HG03095 (cell line): ENCODE data around the gene CAST.
"Not testable (repeated sequence)": the region's sequence is repeated elsewhere in the genome, so short reads cannot be mapped to it uniquely, and the experiment has no call there.

Source experiments
- ATAC-seq: cut with Tn5 transposase; IDR thresholded peaks from one replicate; pipeline ENCODE4 v1.9.1; 2021; ENCODE audit warnings: moderate library complexity; ENCODE audit not compliant: unreplicated experiment

Gene CAST

DNA sequence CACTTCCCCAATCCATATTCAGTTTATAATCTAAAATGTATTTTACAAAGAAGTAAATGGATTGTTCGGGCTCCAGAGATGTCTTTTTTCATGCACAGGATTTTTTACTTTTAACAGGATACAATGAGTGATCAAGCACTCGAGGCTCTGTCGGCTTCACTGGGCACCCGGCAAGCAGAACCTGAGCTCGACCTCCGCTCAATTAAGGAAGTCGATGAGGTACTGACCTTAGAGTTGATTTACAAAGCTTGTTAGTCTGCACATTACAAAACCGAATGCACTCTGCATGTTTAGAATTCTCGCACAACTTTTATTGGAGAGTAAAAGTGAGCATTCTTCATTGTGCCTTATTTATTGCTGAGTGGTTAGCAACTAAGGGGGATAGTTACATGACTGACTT lies 80.4 kb downstream of the CAST start:
- ATAC-seq = no peak

DNA sequence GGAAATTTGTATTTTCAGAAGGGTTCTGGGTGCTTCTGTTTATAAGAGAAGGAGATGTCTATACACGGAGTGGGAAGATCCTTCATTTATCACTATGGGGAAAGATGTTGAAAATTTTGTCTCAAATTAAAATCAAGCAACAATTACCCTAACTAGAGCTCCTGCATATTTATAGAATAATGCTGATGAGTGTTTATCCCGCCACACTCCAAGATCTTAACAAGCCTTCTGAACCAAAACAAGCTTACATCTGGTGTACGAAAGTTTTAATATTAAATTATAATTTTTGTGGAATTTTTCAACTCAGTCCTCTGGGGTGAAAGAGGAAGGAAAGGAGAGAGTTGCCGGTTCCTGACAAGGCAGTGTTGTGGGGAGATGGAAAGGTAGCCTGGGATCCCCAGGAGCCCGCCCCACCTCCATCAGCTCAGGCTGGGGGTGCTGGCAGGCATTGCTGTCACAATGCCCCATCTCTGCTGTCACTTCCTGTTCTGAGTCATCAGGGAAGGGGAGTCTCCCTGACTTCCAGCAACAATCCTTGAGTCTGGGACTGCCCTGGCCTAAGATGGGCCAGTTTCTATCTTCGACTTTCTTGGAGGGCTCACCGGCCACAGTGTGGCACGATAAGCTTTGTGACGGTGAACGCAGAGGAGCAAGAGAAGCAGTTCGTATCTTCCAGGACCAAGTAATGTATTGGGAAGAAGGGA lies 81.0 kb downstream of the CAST start:
- ATAC-seq = no peak

DNA sequence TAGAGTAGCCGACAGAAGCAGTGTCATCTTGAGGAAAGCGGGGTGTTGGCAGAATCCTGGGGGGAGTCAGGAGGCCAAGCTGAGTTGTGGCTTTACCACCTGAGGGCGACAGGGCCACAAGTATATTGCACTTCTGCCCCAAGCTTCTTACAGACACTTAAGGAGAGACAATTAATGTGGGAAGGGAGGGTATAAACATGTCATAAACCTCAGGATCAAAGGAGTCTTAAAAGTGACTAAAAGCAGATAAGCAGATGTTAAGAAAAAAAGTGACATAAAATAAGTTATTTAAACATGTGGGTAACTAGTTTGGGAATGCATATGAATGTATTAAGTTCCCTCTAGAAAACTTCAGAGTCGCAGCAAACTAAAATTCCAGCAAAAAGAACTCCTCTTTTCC lies 81.6 kb downstream of the CAST start:
- ATAC-seq = no peak

DNA sequence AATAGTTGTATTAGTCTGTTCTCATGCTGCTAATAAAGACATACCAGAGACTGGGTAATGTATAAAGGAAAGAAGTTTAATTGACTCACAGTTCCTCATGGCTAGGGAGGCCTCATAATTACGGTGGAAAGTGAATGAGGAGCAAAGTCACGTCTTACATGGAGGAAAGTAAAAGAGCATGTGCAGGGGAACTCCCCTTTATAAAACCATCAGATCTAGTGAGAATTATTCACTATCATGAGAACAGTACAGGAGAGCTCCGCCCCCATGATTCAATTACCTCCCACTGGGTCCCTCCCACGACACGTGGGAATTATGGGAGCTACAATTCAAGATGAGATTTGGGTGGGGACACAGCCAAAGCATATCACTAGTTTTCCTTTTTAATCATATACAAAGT lies 82.0 kb downstream of the CAST start:
- ATAC-seq = not testable (repeated sequence)

DNA sequence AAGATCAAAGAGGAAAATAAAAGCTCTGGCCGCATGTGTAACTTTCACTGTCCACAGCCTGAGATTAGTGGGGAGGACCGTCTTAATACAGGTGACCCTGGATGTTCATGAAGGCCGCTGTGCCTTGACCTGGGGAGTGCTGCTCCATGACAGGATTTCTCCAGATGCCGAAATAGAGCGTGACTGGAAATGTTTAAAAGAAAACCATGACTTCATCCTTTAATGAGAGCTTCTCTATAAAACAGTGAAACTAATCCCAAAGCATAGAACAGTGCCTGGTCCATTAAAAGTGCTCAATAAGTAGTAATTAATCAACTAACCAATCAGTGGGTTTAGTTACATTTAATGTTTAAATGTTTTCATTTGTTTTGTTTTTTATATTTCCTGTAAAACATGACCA lies 82.8 kb downstream of the CAST start:
- ATAC-seq = no peak

DNA sequence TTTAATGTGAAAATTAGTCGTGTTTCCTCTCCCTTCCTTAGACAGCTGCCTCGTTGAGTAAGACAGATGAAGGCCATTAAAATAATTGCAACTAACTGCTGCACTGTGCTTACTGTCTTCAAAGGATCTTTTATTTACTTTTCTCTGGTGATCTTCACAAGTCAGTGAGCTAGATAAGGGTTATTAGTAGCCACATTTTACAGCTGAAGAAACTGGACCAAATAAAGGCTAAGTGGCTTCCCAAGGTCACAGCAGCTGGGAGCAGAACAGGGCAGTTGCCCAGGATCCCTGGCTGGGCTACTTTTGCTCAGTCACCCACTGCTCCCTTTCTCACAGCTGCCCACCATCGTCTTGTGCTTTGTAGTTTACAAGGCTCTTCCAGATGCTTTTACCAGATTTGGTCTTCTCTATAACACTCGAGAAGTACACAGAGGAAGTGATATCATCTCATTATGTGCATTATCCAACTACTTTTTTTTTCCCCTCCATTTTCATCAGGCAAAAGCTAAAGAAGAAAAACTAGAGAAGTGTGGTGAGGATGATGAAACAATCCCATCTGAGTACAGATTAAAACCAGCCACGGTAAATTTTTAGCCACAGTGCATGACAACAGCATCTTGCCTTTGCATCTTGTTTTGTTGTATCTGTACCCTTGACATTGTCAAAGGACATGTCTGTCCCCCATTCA lies 83.8 kb downstream of the CAST start:
- ATAC-seq = no peak

DNA sequence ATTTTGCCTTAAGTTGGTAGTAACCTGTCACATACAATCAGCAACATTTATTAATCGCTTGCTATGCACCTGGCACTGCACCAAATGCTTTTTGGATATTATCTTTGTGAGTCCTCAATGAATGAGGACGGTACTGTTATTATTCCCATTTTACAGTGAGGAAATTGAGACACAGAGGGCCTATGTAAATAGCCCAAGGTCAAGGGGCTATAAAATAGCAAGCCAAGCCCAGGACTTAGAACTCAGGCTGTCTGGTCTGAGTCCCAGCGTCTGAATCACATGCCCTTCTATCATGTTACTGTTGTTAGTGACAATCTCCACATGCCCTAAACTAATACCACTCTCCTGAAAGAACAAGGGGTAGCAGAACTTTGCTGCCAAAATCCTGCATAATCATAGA lies 85.5 kb downstream of the CAST start:
- ATAC-seq = no peak

DNA sequence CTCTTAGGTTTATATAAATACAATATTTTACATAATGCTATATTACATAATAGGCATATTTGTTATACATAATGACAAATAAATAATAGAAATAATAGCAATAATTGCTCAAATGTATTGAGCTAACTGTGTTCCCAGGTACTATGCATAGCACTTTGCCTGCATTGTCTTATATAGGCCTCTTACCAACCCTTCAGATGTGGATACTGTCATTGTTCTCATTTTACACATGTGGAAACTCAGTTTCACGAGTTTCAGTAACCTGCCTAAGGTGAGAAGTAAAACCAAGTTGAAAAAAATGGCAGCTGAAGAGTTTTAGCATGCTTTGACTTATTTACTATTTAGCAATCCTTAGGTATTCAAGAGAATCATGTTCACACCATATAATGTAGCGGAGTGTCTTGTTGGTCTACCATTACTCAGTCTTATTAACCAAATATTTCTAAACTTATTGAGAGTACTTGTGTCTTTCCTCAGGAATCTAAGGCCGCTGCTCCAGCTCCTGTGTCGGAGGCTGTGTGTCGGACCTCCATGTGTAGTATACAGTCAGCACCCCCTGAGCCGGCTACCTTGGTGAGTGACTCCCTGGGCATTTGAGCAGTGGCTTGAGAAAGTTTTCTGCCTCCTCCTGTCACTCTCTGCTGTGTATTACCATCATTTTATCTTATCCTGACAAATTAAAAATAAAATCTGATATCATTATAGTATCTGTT lies 88.1 kb downstream of the CAST start:
- ATAC-seq = no peak

DNA sequence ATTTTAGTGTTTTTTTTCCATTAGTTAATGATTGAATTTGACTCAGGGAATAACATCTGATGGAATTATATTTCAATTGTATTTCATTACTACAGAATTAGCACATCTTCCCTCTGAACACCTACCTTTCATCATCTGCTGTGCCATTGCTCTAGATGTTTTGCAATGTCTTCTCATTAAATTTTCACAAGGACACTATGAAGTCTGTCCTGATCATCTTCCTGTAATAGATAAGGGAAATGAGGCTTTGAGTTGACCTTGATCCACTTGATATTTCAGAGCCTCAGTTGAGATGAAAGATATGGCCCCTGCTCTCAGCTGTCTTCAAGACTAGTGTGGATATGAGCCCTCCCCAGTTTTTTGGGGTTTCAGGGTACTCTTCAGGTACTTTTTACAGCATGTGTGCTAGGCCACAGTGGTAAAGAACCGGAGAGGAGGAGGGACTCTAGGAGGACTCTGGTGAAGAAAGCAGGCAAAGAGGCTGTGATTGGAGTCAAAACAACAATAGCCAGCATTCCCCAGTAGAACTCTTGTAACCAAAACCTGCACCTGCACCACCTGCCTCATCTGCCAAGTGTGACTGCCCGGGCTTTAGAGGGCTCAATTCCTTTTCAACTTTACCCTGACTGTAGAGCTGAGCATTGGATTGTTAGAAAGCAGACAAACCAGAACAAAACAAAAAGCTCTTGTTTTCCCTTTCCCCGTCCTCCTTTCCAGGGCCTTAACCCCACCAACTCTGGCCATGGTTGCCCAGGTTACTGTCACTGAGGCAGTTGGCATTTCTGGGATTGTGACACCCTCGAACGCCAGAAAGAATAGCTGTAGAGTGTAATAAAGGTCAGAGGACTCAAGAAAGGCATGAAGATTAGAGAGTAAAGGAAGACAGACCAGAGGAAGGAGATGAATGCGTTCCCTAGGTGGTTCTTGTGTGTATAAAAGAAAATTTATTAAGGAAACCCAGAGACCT lies 89.3 kb downstream of the CAST start:
- ATAC-seq = no peak

DNA sequence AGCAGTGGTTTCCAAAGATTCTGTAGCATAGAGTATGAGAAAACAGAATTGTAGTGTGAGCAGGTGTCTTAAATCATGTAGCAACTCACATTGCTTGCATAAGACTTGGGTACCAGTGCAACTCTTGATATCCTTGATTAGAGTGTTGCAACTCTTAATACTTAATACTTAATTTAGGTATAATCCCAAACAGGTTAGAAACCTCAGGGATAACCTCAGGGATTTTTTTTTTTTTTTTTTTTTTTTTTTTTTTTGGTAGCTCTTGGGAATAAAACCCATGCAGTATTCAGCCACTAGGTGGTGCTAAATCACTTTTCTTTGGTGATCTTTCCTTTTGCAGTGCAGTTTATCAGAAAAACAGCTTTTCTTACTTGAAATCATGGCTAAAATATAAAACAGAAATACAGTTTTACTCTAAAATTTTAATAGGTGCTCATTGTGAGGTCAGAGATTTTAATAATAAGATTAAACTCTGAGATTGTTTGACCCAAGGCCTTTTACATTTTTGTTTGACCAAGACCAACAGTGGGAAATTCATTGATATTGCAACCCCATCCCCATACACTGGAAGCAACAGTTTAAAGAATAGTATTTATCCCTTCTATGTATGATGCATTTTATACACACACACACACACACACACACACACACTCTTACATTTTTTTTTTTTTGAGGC lies 90.3 kb downstream of the CAST start:
- ATAC-seq = no peak

DNA sequence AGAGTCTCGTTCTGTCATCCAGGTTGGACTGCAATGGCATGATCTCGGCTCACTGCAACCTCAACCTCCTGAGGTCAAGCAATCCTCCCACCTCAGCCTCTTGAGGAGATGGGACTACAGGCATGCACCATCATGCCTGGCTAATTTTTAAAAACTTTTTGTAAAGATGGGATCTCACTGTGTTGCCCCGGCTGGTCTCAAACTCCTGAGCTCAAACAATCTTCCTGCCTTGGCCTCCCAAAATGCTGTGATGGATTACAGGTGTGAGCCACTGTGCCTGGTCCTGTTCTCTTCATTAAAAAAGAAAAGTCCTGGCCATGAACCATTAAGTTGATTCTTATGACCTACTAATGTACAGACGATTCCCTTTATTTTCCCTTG lies 90.8 kb downstream of the CAST start:
- ATAC-seq = no peak

DNA sequence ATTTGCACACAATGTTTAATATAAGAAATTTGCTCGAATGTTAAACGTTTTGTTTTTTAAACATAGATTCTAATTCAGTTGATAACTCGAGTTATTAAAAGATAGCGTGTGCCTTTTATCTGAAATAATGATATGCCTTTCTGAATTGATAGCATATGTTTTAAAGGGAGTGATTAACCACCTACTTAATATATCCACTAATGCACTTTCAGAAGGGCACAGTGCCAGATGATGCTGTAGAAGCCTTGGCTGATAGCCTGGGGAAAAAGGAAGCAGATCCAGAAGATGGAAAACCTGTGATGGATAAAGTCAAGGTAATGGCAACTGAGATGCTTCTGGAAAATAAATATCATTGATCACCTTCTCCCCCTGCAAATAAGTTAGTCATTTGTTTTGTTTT lies 91.7 kb downstream of the CAST start:
- ATAC-seq = no peak

DNA sequence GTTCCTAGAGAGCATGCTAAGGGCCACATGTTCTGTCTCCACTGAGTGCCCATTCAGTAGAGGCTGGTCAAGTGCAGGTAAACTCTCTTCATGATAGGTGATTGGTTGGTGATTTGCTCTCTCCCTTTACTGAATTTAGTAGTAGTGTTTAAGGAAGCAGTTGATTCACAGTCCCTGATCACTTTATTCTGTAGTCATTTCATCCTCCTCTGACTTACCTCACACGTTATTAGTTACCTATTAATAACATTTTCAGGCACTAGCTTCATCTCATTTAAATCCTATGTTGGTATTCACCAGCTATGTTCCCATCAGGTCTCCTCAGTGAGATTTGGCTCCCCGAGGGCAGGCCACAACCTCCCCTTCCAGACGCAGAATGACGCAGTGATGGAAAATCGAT lies 93.7 kb downstream of the CAST start:
- ATAC-seq = no peak

DNA sequence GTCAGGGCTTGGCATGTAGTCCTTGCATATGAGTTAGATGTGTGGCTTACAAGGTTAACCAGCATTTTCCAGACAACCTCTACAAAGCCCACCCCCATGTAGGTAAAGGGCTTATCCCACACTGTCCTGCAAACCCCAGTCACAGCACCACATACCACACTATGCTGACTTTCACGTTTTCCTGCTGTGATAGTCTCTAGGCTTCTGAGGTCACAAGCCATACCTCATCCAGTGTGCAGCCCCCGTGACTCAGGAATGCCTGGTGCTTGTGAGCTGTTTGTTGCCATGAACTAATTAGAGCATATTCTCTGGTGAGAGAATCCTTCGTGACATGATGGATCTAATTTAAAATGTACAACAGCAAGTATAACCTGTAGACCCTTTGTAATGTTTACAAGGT lies 94.8 kb downstream of the CAST start:
- no peak for ATAC-seq

DNA sequence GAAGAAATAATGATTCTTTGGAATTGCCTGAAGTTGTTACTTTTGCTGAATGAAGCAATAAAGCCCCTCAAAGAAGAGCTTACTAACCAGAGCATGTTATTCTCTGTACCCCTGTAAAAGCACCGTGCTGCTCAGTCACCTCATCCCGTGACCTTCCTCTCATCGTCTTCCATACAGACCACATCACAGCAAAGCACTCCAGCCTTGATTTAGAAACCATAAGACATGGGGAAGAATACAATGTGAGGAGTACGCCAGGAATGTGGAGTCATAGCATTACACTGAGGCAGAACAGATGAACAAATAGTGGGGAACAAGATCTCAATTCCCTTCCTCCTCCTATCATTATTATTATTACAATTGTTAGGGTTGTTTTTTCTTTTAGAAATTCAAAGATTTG lies 96.4 kb downstream of the CAST start:
- no peak for ATAC-seq

DNA sequence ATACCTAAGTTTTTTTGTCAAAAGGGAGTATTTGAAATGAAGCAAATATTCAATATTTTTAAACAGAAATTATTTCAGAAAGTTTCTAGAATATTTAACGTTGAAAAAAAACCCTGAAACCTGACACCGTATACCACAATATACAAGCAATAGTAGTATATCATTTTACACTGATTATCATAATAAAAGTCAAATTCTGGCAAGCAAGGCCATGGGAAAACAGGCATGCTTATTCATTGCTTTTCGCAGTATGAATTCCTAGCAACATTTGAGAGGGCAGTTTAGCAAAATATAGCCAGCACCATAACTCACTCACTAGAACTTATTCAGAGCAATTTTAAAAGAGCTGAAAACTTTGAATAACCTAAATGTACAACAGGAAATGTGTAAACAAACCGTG lies 99.4 kb downstream of the CAST start:
- ATAC-seq = no peak

DNA sequence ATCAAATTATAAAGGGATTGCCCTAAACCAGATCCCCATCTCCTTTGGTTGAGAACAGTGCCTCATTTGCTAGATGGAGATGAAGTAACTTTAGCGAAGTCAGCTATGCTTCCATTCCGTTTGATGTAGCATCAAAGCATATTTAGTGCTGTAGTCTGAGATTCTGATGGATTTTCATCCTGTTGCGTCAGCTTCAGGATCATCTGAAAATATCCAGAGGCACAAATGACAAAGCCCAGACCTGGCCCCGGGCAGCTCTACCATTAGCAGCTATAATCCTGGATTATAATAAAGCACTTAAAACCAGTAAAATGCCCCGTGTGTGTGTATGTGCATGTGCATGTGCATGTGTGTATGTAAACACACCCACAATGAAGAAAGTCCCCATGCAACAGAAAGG lies 100.8 kb downstream of the CAST start:
- ATAC-seq = no peak

DNA sequence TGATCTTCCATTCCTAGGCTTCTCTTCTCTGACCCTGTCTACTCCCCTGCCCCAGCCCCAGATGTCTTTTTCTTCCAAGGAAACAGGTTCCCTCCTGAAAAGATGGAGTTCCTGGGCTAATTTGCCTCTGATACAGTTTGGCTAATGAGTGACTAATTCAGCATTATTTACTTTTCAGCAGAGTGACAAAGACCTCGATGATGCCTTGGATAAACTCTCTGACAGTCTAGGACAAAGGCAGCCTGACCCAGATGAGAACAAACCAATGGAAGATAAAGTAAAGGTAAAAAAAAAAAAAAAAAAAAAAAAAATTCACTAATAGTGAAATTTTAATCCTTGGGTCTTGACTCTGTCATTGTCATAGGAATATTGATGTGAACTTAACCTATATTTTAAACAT lies 102.9 kb downstream of the CAST start:
- ATAC-seq = no peak

DNA sequence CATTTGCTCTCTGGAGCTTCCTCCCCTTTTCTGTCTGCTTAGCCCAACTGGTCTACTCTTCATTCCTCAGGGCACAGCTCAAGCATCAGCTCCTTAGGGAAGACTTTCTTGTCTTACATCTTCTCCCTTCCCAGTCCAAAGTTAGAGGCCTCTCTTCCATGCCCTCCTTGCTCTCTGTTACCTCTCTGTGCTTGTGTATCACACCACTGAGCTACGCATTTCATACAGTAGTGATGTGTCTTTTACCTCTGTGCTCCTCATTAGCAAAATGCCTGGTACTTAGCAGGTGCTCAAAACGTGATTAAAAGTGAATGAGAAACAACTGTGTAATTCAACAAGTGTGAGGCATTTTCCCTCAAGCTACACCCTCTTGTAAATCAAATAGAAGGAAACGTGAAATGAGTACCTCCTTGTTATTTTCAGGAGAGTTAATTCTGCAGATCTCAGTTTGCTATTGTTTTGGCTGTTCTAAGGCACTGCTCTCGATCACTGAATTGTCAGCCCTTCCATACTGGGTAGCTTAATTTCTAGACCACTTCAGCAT lies 106.6 kb downstream of the CAST start:
- no peak for ATAC-seq

DNA sequence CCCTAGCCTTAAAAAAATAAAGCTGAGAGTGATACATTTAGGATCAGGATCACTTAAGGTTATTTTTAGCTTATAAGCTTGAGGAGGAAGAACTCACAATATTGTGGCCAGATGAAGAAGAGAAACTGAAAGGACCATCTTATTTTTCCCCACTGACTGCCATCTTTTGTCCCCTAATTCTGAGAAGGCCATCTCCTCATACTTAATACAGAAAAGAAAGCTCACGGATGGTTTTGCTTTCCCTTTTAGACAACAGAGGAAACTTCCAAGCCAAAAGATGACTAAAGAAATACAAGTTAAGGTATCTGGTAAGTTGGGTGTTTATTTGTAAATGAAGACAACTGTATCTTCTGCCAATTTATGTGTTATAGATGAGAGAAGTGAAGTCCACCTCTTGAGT lies 109.2 kb downstream of the CAST start:
- ATAC-seq = no peak
